GDM1 (cell line): Measurements from ENCODE around the gene COL27A1.

Experiments
- DNase-seq: peaks from one replicate; lab custom pipeline; 2025; lab: John Stamatoyannopoulos, UW

The COL27A1 gene

GRCh38 chr9:114206221-114206789 is 51.0 kb downstream of the COL27A1 start:
- DNase-seq: no peak

- no peak for DNase-seq
Observed at GRCh38 chr9:114207034-114207810, 51.9 kb downstream of the COL27A1 start.

- no peak for DNase-seq
Observed at GRCh38 chr9:114207845-114208244, 52.5 kb downstream of the COL27A1 start.

- no peak for DNase-seq
Observed at GRCh38 chr9:114209151-114209550, 53.8 kb downstream of the COL27A1 start.

- DNase-seq: no peak
Observed at GRCh38 chr9:114210136-114210535, 54.8 kb downstream of the COL27A1 start.

- no peak for DNase-seq
Observed at GRCh38 chr9:114210691-114211276, 55.4 kb downstream of the COL27A1 start.

GRCh38 chr9:114212826-114213225 is 57.5 kb downstream of the COL27A1 start:
- no peak for DNase-seq

- no peak for DNase-seq
Observed at GRCh38 chr9:114213566-114213965, 58.2 kb downstream of the COL27A1 start.

- DNase-seq: no peak
Observed at GRCh38 chr9:114214181-114214580, 58.8 kb downstream of the COL27A1 start.

- no peak for DNase-seq
Observed at GRCh38 chr9:114214686-114215414, 59.5 kb downstream of the COL27A1 start.

GRCh38 chr9:114216081-114216480 is 60.7 kb downstream of the COL27A1 start:
- DNase-seq: no peak

- no peak for DNase-seq
Observed at GRCh38 chr9:114216976-114217375, 61.6 kb downstream of the COL27A1 start.

GRCh38 chr9:114218264-114219120 is 63.2 kb downstream of the COL27A1 start:
- no peak for DNase-seq

- no peak for DNase-seq
Observed at GRCh38 chr9:114220061-114220541, 64.8 kb downstream of the COL27A1 start.

- DNase-seq: no peak
Observed at GRCh38 chr9:114221706-114222465, 66.5 kb downstream of the COL27A1 start.

GRCh38 chr9:114223564-114224246 is 68.4 kb downstream of the COL27A1 start:
- DNase-seq: no peak

- DNase-seq: no peak
Observed at GRCh38 chr9:114224247-114224610, 68.9 kb downstream of the COL27A1 start.

GRCh38 chr9:114225561-114226212 is 70.3 kb downstream of the COL27A1 start:
- DNase-seq: no peak

- no peak for DNase-seq
Observed at GRCh38 chr9:114226246-114227055, 71.1 kb downstream of the COL27A1 start.
